Measurements from ENCODE around the gene PCDHGB6. TPM values are rescaled to one million over a fixed set of nuclear protein-coding genes. Genes with fewer than 3 reads are reported as not detected.

Gene PCDHGB6
- total RNA-seq, 1 experiment from 2014 or later, result 6.0 TPM

- Histone ChIP-seq H2BK15ac (ENCODE audit: low read depth, low read length) (no peak within 1 kb of the TSS), H3K27me3 (ENCODE audit: insufficient read depth, low read length) (no peaks in the 10 kb centered on the region), H4K8ac (replicated peaks; ENCODE audit: insufficient read length, low read depth, low read length) (no peak within 1 kb of the TSS), H3K79me2 (ENCODE audit: insufficient read depth, low read length) (no peaks in the 10 kb centered on the region), H2BK12ac (ENCODE audit: insufficient read length, low read depth, low read length) (no peak within 1 kb of the TSS), H4K20me1 (ENCODE audit: control insufficient read depth, insufficient read depth, insufficient read length) (no peaks in the 10 kb centered on the region), H3K4me1 (ENCODE audit: insufficient read depth, low read length) (no peaks in the 10 kb centered on the region), H3K27ac (ENCODE audit: insufficient read length, low read depth, low read length) (no peak within 1 kb of the TSS), H3K4me2 (ENCODE audit: insufficient read depth, insufficient read length, low read length) (no peak within 1 kb of the TSS), H3K9ac (ENCODE audit: extremely low read depth, insufficient read length, low read length) (no peak within 1 kb of the TSS), H2AK5ac (ENCODE audit: insufficient read length, low read length) (no peak within 1 kb of the TSS), H2AFZ (ENCODE audit: low read length) (no peak within 1 kb of the TSS), H3K9me3 (ENCODE audit: control insufficient read depth, low read depth, low read length) (peaks cover 38% of the 10 kb centered on the region), H3K23ac (ENCODE audit: insufficient read length, low read depth, low read length) (no peak within 1 kb of the TSS), H3K14ac (ENCODE audit: insufficient read depth, low read length) (no peak within 1 kb of the TSS), H2BK5ac (ENCODE audit: insufficient read length, low read length) (no peak within 1 kb of the TSS), H3K79me1 (ENCODE audit: insufficient read depth, low read depth, low read length, poor library complexity, severe bottlenecking) (no peaks in the 10 kb centered on the region), H3K56ac (ENCODE audit: insufficient read length, low read depth, low read length) (no peak within 1 kb of the TSS), H4K91ac (ENCODE audit: insufficient read length, low read depth, low read length) (no peak within 1 kb of the TSS), H3K23me2 (ENCODE audit: insufficient read length, low read depth, low read length, poor library complexity, severe bottlenecking) (no peaks in the 10 kb centered on the region), H3T11ph (ENCODE audit: low read length) (no peak within 1 kb of the TSS), H3K4ac (ENCODE audit: low read depth, low read length) (no peak within 1 kb of the TSS), H2BK120ac (ENCODE audit: low read depth, low read length, poor library complexity, severe bottlenecking) (no peak within 1 kb of the TSS), H4K5ac (ENCODE audit: insufficient read length, low read depth, low read length) (no peak within 1 kb of the TSS), H2BK20ac (ENCODE audit: low read depth, low read length, poor library complexity, severe bottlenecking) (no peak within 1 kb of the TSS), H3K18ac (ENCODE audit: insufficient read length, low read depth, low read length) (no peak within 1 kb of the TSS)
- peak; percentile 44; the same call in 2 of the 3 replicates for TF ChIP-seq CTCF (conservative IDR thresholded peaks at IDR 0.05)
- H3K4me3 Mint-ChIP-seq, result no peak within 1 kb of the TSS; a peak in 2 of 5 replicates
- peaks cover 60 to 63% of the 10 kb centered on the region in 2 experiments for H3K9me3 Mint-ChIP-seq
- H3K4me1 Mint-ChIP-seq, result no peaks in the 10 kb centered on the region
- WGBS (ENCODE audit: extremely low coverage, insufficient read length, low lambda C conversion rate), result no CpG with 5 or more reads among the region's 32 CpGs
- peaks cover 35 to 50% (median 47%) of the 10 kb centered on the region in 3 experiments for H3K36me3 Mint-ChIP-seq (ENCODE audit: insufficient read depth in 1 of 3, low read depth in 3 of 3)
- H3K27me3 Mint-ChIP-seq (ENCODE audit: low read depth), result peaks cover 10% of the 10 kb centered on the region
- peak within 1 kb of the TSS in 1 of 3 experiments; percentile 34; a peak in 1 of 7 replicates for H3K27ac Mint-ChIP-seq
- DNase-seq, result peak; percentile 32
Measured at GRCh38 chr5:141369994-141370848, 37.6 kb upstream of the PCDHGB6 start, which contains the start of gene PCDHGB3. Gene PCDHGB3, plus strand, starts transcription at chr5:141370242. Its CDS starts 153 bp downstream, at chr5:141370395.
